K562 (cell line): ENCODE data around the gene DNAJC8. TPM values are rescaled to one million over a fixed set of nuclear protein-coding genes. Genes with fewer than 3 reads are reported as not detected.

ENCODE experiments used
- ADNP ChIP-seq: fragments of 200-800 bp; sonication (Bioruptor generic); IDR thresholded peaks from 2 replicates; pipeline ENCODE4 v1.6.1; 2016; ENCODE audit warnings: missing genetic modification characterization, missing compliant biosample characterization
- BACH1 ChIP-seq: fragments of 200-800 bp; sonication (Bioruptor generic); IDR thresholded peaks from 2 replicates; pipeline ENCODE4 v1.6.1; 2016; ENCODE audit warnings: missing genetic modification characterization, missing compliant biosample characterization
- BCL6 ChIP-seq: fragments of 250-450 bp; sonication (Bioruptor Pico); IDR thresholded peaks from 2 replicates; pipeline ENCODE4 v1.4.0; 2020
- IFI16 ChIP-seq: fragments of 250-450 bp; sonication (Bioruptor Pico); IDR thresholded peaks from 2 replicates; pipeline ENCODE4 v2.1.2; 2022; ENCODE audit warnings: mild to moderate bottlenecking, inconsistent platforms
- JUN ChIP-seq, 2 experiments: sonication (generic) in 1 of 2; formaldehyde crosslinking in 1 of 2; IDR thresholded peaks; 2 replicates each; pipeline versions ENCODE4 v1.6.1 to v1.8.0; 2012 to 2022; ENCODE audit warnings: borderline replicate concordance in 2 of 2, mild to moderate bottlenecking in 2 of 2, improper control_type of control experiment in 1 of 2, low read depth in 1 of 2, low read length in 1 of 2, missing genetic modification reagents in 1 of 2
- NBN ChIP-seq: fragments of 450-650 bp; IDR thresholded peaks from 2 replicates; pipeline ENCODE4 v1.6.1; 2016; ENCODE audit warnings: low read depth, mild to moderate bottlenecking
- PHTF2 ChIP-seq: fragments of 250-450 bp; sonication (Bioruptor Pico); IDR thresholded peaks from 2 replicates; pipeline ENCODE4 v1.5.0; 2021; ENCODE audit warnings: mild to moderate bottlenecking
- RAD21 ChIP-seq, 2 experiments: fragments of 250-450 bp in 1 of 2; fragments of 450-650 bp in 1 of 2; sonication (Bioruptor Pico) in 1 of 2; formaldehyde crosslinking in 1 of 2; IDR thresholded peaks in 1 of 2; conservative IDR thresholded peaks in 1 of 2; 2 replicates each; pipeline versions ENCODE4 v1.4.0 to v1.8.0; 2020 to 2022; ENCODE audit warnings: mild to moderate bottlenecking in 2 of 2, moderate library complexity in 1 of 2
- SOX6 ChIP-seq: fragments of 450-650 bp; IDR thresholded peaks from 2 replicates; pipeline ENCODE4 v1.6.1; 2014; ENCODE audit warnings: mild to moderate bottlenecking
- TFAM ChIP-seq: fragments of 250-450 bp; sonication (Bioruptor Pico); conservative IDR thresholded peaks from 2 replicates; pipeline ENCODE4 v1.5.0; 2021; ENCODE audit warnings: mild to moderate bottlenecking, moderate library complexity
- YBX1 ChIP-seq: fragments of 450-650 bp; IDR thresholded peaks from 2 replicates; pipeline ENCODE4 v1.7.1; 2016; ENCODE audit warnings: mild to moderate bottlenecking
- ZNF12 ChIP-seq: sonication (generic); formaldehyde crosslinking; IDR thresholded peaks from 2 replicates; pipeline ENCODE4 v1.4.0; 2020; ENCODE audit warnings: mild to moderate bottlenecking, missing genetic modification reagents
- ZNF3 ChIP-seq: fragments of 250-450 bp; sonication (Bioruptor Pico); IDR thresholded peaks from 2 replicates; pipeline ENCODE4 v1.5.0; 2021; ENCODE audit warnings: mild to moderate bottlenecking, moderate library complexity
- polyA plus RNA-seq, 8 experiments: library from polyadenylated mRNA; depleted of rRNA in 4 of 8; stranded (reverse) in 5 of 8; unstranded in 3 of 8; fragments of >200 nt; fragmentation: Nextera tagmentation in 2 of 8; fragmentation: Illumina TruSeq in 1 of 8; extraction: Ambion mirVana in 2 of 8; extraction: Trizol in 1 of 8; gene quantifications; 2 replicates each; pipeline versions ENCODE4 v1.2.1 to v1.2.3, GENCODE V29; 2011 to 2014; ENCODE audit warnings: inconsistent platforms in 1 of 8, missing spikeins in 1 of 8
- total RNA-seq, 7 experiments: library from RNA; depleted of rRNA in 6 of 7; stranded (reverse); fragments of >200 nt in 6 of 7; fragmentation: Illumina TruSeq in 2 of 7; extraction: Trizol in 2 of 7; gene quantifications; 2 replicates each; pipeline versions ENCODE4 v1.2.1 to v1.2.3, GENCODE V29; 2011 to 2021; ENCODE audit warnings: low replicate concordance in 1 of 7
- TF ChIP-seq, protein P1 (sequence below): fragments of 250-450 bp; sonication (Bioruptor Pico); IDR thresholded peaks from 2 replicates; pipeline ENCODE4 v1.5.0; 2020; ENCODE audit warnings: mild to moderate bottlenecking, borderline replicate concordance
- TF ChIP-seq, protein P2 (sequence below): fragments of 450-650 bp; IDR thresholded peaks from 2 replicates; pipeline ENCODE4 v1.6.1; 2016; ENCODE audit warnings: mild to moderate bottlenecking, moderate library complexity

DNAJC8 gene
- total and polyA plus RNA-seq, 9 of the 15 experiments (the other 6 are each of a cell fraction or from before 2014, with no cell fraction given), result 143 to 508 (median 209) TPM

DNA sequence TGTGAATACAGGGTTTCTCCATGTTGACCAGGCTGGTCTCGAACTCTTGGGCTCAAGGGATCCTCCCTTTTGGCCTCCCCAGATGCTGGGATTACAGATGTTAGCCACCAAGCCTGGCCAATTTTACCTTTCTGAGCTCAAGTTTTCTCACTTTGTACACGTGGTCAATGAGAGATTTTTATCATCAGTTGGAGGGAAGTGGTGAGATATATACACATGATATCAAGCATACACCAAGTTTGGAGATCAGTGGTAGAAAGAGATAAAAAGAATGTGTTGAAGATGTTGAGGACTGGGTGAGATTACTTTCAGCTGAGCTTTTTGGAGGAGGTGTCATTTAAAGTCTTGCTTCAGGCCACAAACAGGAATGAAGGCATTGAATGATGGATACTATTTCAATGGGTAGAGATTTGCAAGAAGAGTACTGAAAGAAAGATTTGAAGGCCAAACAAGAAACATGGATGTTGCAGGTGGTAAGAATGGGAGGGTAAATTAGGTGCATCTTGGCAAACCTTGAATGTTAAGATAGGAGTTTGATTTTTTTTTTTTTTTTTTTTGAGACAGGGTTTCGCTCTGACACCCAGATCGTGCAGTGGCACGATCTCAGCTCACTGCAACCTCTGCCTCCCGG is 23.5 kb upstream of the DNAJC8 start (continued):
- TF ChIP-seq JUN (IDR thresholded peaks at IDR 0.05; ENCODE audit: borderline replicate concordance, low read depth, low read length), result peak; percentile 8; the same call in 1 of the 2 replicates
- TF ChIP-seq JUN (CRISPR knock-in tag; IDR thresholded peaks at IDR 0.05; ENCODE audit: borderline replicate concordance), result no peak
- 0 out of 2 replicates have a peak, but pooled peaks have one; percentile 43 for TF ChIP-seq ZNF12 (CRISPR knock-in tag)
- TF ChIP-seq RAD21 (CRISPR knock-in tag; conservative IDR thresholded peaks at IDR 0.05 in 1 of 2, IDR thresholded peaks at IDR 0.05 in 1 of 2), result 0 out of 4 replicates have a peak, but pooled peaks of 1 of the 2 experiments have one; percentile 12
- no peak for TF ChIP-seq TFAM
- 0 out of 2 replicates have a peak, but pooled peaks have one; percentile 16 for TF ChIP-seq BCL6
- TF ChIP-seq ZNF3, result no peak
- TF ChIP-seq BACH1 (tag), result no peak
- no peak for TF ChIP-seq YBX1
- TF ChIP-seq, protein P1, sequence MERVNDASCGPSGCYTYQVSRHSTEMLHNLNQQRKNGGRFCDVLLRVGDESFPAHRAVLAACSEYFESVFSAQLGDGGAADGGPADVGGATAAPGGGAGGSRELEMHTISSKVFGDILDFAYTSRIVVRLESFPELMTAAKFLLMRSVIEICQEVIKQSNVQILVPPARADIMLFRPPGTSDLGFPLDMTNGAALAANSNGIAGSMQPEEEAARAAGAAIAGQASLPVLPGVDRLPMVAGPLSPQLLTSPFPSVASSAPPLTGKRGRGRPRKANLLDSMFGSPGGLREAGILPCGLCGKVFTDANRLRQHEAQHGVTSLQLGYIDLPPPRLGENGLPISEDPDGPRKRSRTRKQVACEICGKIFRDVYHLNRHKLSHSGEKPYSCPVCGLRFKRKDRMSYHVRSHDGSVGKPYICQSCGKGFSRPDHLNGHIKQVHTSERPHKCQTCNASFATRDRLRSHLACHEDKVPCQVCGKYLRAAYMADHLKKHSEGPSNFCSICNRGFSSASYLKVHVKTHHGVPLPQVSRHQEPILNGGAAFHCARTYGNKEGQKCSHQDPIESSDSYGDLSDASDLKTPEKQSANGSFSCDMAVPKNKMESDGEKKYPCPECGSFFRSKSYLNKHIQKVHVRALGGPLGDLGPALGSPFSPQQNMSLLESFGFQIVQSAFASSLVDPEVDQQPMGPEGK (CRISPR knock-in tag), result no peak
- peak; percentile 46; the same call in 1 of the 2 replicates for TF ChIP-seq NBN
- peak; percentile 52; the same call in 1 of the 2 replicates for TF ChIP-seq SOX6
- TF ChIP-seq IFI16, result no peak
- TF ChIP-seq, protein P2, sequence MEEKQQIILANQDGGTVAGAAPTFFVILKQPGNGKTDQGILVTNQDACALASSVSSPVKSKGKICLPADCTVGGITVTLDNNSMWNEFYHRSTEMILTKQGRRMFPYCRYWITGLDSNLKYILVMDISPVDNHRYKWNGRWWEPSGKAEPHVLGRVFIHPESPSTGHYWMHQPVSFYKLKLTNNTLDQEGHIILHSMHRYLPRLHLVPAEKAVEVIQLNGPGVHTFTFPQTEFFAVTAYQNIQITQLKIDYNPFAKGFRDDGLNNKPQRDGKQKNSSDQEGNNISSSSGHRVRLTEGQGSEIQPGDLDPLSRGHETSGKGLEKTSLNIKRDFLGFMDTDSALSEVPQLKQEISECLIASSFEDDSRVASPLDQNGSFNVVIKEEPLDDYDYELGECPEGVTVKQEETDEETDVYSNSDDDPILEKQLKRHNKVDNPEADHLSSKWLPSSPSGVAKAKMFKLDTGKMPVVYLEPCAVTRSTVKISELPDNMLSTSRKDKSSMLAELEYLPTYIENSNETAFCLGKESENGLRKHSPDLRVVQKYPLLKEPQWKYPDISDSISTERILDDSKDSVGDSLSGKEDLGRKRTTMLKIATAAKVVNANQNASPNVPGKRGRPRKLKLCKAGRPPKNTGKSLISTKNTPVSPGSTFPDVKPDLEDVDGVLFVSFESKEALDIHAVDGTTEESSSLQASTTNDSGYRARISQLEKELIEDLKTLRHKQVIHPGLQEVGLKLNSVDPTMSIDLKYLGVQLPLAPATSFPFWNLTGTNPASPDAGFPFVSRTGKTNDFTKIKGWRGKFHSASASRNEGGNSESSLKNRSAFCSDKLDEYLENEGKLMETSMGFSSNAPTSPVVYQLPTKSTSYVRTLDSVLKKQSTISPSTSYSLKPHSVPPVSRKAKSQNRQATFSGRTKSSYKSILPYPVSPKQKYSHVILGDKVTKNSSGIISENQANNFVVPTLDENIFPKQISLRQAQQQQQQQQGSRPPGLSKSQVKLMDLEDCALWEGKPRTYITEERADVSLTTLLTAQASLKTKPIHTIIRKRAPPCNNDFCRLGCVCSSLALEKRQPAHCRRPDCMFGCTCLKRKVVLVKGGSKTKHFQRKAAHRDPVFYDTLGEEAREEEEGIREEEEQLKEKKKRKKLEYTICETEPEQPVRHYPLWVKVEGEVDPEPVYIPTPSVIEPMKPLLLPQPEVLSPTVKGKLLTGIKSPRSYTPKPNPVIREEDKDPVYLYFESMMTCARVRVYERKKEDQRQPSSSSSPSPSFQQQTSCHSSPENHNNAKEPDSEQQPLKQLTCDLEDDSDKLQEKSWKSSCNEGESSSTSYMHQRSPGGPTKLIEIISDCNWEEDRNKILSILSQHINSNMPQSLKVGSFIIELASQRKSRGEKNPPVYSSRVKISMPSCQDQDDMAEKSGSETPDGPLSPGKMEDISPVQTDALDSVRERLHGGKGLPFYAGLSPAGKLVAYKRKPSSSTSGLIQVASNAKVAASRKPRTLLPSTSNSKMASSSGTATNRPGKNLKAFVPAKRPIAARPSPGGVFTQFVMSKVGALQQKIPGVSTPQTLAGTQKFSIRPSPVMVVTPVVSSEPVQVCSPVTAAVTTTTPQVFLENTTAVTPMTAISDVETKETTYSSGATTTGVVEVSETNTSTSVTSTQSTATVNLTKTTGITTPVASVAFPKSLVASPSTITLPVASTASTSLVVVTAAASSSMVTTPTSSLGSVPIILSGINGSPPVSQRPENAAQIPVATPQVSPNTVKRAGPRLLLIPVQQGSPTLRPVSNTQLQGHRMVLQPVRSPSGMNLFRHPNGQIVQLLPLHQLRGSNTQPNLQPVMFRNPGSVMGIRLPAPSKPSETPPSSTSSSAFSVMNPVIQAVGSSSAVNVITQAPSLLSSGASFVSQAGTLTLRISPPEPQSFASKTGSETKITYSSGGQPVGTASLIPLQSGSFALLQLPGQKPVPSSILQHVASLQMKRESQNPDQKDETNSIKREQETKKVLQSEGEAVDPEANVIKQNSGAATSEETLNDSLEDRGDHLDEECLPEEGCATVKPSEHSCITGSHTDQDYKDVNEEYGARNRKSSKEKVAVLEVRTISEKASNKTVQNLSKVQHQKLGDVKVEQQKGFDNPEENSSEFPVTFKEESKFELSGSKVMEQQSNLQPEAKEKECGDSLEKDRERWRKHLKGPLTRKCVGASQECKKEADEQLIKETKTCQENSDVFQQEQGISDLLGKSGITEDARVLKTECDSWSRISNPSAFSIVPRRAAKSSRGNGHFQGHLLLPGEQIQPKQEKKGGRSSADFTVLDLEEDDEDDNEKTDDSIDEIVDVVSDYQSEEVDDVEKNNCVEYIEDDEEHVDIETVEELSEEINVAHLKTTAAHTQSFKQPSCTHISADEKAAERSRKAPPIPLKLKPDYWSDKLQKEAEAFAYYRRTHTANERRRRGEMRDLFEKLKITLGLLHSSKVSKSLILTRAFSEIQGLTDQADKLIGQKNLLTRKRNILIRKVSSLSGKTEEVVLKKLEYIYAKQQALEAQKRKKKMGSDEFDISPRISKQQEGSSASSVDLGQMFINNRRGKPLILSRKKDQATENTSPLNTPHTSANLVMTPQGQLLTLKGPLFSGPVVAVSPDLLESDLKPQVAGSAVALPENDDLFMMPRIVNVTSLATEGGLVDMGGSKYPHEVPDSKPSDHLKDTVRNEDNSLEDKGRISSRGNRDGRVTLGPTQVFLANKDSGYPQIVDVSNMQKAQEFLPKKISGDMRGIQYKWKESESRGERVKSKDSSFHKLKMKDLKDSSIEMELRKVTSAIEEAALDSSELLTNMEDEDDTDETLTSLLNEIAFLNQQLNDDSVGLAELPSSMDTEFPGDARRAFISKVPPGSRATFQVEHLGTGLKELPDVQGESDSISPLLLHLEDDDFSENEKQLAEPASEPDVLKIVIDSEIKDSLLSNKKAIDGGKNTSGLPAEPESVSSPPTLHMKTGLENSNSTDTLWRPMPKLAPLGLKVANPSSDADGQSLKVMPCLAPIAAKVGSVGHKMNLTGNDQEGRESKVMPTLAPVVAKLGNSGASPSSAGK, result peak; percentile 88
- no peak for TF ChIP-seq PHTF2 (CRISPR knock-in tag)
- peak; percentile 94 for TF ChIP-seq ADNP (tag)
